Stimulated activated CD4-positive, alpha-beta T cell treated with anti-CD3 and anti-CD28 coated beads, TNF-alpha, amount 100 ng/mL, for 48 hours (primary cell): ENCODE results near the gene FAM184A.

Source experiments
- DNase-seq, 3 donors: peaks; one replicate each; pipeline ENCODE4 v3.0.0-alpha.2; 2020; ENCODE audit warnings: low read depth in 3 of 3

The FAM184A gene

DNA sequence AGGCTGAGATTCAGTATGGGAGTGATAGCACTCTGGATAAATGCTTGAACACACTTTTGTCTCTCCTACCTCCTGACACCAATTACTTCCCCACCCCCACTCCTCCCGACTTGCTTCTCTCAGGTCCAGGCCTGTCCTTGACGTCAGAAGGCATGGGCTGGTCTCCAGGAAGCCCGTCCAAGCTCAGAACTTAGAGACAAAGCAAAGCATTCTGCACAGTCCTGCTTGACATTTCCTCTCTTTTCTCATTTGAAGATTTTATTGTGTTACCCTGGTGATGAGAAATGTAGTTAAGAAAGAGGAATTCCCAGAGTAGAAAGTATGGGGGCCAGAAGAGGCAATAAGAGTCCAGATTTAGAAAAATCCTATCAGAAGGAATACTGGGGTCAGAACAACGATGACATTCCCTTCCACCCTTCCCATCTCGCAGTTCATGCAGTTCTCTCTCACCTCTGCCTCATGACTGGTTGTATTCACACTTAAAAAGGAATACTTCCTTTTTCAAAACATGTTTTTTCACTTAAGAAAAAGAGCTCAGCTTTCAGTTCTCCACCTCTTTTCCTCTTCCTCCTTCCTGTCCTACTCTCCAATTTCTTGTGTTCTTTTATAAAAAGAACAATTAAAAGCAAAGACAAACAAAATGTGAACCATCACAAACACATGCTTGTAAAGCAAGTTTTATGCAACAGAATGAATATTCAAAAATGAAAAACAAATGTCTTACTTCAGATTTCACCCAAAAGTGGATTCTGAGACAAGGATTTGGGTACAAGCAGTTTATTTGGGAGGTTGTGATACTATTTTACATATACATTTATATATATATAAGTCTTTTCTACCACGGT is 18.5 kb upstream of the FAM184A start:
- DNase-seq, result no peak

DNA sequence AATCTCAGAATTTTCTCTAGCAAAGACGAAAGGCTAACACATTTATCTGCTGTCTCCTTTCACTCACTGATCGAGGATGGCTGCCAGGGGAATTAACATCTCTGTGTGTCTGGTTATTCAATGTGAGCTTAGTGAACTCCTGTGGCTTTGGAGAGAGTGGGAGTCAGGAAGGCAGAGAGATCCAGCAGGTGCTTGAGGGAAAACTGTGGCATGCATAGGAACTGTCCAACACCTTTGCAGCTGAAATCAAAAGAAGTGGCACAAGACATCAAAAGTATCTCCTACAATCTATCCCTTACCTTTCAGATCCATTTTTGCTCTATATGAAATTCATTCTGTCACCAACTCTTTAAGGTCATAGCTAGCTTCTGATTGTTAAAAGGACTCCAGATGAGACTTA is 11.8 kb upstream of the FAM184A start:
- DNase-seq, result no peak

DNA sequence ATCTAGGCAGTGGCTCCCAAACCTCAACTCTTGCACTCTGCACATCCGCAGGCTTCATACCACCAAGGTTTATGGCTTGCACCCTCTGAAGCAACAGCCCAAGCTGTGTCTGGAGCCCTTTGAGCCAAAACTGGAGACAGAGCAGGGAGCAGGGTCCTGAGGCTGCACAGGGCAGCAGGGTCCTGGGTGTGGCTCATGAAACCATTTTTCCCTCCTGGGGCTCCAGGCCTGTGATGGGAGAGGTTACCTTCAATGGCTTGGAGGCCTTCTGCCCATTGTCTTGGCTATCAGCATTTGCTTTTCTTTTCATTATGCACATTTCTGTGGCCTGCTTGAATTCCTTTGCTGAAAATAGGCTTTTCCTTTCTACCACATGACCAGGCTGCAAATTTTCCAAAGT is 6.3 kb upstream of the FAM184A start:
- DNase-seq, result no peak

DNA sequence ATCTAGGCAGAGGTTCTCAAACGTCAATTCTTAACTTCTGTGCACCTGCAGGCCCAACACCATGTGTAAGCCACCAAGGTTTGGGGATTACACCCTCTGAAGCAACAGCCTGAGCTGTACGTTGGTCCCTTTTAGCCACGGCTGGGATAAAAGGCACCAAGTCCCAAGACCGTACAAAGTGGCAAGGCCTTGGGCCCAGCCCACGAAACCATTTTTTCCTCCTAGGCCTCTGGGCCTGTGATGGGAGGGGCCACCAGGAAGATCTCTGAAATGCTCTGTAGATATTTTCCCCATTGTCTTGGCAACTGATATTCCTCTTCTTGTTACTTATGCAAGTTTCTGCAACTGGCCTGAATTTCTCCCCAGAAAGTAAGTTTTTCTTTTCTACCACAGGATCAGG is 4.5 kb upstream of the FAM184A start:
- no peak for DNase-seq

DNA sequence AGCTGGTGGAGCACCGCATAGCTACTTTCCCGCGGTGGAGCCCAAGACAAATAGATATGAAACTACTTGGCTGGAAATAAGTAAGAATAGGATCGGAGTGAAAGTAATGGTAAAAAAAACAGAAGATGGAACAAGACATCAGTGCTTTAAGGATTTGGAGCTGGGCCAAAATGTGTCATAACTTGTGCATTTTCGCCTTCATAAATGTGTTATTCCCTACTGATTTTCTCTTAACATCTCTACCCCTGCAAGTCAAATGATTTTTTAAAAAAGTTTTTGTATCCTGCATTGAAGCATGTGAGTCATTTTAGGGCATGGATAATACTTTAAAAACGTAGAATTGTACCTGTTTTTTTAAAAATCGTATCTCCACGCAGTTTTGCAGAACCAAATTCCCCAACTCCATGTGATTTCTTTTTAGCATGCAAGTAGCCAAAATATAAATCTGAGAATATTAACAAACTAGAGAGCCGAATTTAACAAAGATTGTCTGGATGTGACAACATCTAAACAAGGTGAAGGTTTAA is 882 bp upstream of the FAM184A start:
- DNase-seq, result no peak

- DNase-seq, result no peak
Measured at GRCh38 chr6:119077643-119078375, 655 bp downstream of the FAM184A start.

- DNase-seq, result no peak
Measured at GRCh38 chr6:119077391-119077642, 1.1 kb downstream of the FAM184A start.

DNA sequence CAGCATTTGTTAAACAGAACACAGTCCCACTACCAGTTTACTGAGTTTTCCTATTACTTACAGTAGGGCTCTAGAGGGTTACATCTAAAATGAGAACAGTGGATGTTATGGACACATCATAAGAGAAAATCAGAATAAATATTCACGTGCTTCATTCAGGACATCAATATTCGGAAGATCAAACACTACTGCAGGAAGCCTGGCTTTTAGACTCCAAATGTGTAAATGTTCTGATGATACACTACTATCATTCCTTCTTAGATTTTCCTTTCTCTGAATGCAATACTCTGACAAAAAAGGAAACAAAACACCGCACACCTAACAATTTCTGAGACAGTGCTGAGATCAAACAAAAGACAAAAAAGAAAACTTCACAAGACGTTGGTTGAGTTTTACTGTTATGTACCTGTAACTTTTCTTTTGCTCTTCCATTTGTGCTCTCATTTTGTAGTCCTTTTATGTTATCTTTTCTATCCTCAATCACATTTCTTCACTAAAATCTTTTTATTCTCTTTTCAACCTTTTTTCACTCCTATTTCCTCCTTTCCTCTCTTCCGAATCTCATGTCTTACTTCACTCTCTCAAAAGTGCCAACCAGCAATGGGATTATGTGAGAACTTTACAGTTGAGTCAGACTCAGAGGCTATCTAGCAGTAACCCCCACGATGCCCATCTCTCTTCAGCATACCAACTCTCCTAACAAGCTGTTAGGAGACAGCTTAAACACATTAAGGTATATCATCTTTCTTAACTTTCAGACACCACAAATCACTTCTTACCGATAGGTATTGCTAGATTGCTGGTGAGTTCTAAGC is 1.7 kb downstream of the FAM184A start:
- DNase-seq, result no peak

- DNase-seq, result no peak
Measured at GRCh38 chr6:119076173-119076572, 2.3 kb downstream of the FAM184A start.

DNA sequence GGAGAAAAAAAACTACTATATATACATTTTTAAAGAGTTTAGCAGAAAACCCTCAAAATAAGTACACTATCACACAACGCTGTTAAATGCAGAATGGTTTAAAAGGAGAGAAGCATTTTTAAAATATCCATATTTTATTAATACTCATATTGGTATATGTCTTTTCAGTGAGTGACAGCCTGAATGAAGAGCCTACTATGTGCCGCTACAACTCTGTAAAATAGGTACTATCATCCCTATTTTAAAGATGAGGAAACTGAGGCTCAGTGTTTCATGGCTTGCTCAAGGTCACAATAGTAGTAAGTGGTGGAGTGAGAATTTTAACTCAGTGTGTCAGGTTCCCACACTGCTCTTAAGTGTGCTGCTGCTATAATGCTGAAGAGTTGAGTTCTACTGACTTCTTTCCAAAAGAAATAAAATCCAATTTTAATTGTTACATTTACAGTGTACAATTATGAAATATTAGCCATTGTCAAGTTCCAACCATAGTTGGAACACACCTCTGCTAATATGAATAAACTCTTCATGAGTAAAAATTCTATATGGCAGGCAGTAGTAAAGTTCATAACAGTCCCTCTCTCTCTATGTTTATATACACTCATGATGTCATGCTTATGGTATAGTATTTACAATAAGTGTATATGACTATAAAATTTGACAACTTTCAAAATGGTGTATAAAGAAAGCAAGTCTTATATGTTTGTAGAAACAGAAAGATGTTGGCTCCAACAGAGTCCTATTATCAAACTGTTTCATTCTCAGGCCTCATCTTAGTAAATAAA is 3.1 kb downstream of the FAM184A start:
- no peak for DNase-seq

DNA sequence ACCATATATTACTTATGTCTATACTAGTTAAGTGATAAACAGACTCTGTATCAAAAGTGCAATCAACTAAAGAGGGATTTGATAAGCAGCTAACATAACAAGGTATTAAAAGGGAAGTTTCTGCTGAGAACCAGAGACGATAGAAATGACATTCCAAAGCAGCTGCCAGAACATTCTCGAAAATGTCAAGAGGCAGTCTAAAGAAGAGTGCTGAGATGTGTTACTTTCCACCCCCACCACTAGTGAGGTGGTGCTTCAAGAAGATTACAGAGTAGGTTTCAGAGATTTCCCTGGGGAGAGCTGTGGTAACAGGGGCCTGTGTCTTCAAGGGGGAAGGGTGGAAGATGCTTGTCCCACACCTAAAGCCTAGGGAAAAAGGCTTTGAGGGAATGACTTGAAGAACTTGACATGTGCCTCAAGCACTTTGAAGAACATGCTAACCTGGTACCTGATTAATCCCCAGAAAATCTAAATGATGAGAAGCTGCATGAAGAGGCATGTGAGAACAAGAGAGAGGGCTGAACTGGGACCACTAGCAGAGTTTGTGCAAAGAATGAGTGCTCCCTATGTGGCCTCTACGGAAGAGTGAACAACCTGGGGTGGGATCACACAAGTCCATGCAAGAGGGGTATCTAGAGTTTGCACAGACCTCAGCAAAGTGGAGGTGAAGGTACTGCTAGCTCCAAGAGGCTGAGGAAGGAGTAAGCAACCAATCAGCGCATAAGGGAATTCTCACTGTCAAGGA is 5.0 kb downstream of the FAM184A start:
- no peak for DNase-seq

DNA sequence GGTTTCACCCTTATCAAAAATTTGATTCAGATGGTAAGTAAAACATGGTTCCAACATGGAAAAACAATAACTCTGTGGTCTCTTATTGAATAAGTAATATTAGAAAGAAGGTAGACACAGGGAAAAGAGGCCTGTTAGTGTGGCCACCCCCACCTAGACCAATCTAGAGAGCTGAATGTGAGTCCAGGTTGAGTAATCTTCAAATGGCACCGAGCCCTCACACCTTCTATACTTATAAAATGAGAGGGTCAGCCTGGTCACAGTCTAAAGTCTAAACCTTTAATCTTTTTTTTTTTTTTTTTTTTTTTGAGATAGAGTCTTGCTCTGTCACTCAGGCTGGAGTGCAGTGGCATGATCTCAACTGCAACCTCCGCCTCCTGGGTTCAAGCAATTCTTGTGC is 6.9 kb downstream of the FAM184A start:
- DNase-seq, result no peak

DNA sequence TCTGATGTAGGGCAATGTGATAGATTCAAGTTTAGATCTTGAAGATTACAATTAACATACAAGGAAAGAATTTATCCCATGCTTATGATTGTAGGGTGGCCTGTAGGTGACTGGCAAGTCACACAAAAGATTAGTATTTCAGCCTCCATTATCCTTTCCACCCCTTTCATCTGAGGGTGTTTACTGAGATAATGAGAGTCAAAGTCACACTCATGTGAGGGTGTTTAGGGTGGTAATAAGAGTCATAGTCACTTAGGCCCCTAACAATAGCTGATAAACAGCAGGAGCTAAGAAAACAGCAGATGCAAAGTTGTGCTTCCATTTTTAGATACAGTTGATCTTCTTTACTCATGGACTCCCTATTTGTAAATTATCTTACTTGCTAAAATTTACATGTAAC is 11.4 kb downstream of the FAM184A start:
- no peak for DNase-seq

DNA sequence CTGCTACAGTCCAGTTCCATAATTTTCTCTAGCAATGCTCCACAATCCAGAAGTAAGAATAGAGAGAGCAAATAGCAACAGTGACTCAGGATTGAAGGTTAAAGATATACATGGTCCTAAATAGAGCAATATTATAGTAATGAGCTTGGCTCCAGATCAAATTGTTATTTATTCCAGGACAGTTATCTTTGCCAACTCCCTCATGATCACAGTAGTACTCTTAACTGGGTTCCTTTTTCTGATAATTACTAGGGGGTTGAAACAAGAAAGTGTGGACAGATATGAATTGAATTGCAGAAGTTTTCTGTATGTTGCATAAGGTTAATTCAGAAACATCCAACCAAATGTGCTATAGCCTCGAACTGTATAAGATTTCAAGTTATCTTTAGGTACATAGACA is 11.9 kb downstream of the FAM184A start:
- DNase-seq, result no peak

DNA sequence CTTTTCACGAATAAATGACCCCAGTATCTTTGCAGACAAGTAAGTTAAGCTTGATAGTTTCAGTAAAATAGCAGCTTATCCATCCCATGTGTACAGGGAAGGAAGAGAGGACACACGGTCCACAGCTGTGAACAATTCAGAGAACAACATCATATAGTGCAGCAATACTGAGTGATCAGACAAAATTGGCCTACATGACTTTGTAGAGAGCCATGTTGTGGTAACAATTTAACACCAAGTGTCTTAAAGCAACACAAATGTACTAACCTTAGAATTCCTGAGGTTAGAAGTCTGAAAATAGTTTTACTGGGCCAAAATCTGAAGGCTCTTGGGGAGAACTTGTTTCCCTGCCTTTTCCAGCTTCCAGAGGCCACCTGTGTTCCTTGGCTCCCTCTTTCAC is 12.5 kb downstream of the FAM184A start:
- no peak for DNase-seq

DNA sequence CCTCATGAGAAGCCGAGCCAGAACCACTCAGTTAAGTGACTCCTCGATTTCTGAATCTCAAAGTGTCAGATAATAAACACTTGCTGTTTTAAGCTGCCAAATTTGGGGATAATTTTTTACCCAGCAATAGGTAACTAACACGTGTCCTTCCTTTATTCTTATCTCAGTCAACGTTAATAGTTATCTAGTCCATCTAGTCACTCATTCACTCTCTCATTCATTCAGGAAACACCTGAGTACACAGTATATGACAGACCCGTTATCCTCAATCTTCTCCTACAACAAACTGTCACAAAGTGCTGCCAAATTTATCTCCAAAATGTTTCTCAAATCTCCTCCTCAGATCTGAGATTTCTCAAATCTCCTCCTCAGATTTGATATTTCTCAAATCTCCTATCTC is 13.1 kb downstream of the FAM184A start:
- no peak for DNase-seq

GRCh38 chr6:119063491-119063890 is 15.0 kb downstream of the FAM184A start:
- no peak for DNase-seq

- DNase-seq, result no peak
Measured at GRCh38 chr6:119061215-119061614, 17.2 kb downstream of the FAM184A start.

DNA sequence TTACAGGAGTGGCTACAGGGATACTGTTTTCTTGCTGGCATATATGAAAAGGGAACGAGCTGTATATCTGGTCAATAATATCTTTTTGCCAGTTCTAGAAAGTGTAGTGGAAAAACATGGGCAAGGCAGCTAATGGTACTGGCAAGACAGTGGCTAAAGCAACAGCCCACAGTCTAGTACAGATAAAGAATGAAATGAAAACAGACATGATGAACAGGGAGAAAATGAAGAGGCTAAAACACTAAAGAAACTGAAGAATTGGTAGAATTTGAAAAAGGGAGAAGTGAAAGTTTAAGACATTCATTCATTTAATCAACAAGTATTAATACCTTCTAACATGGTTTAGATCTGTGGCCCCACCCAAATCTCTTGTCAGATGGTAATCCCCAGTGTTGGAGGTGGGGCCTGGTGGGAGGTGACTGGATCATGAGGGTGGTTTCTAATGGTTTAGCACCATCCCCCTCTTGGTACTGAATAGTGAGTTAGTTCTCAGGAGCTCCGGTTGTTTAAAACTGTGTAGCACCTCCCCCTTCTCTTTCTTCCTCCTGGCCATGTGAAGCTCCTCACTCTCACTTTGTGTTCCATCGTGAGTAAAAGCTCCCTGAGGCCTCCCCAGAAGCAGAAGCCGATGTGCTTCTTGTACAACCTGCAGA is 18.1 kb downstream of the FAM184A start:
- DNase-seq, result no peak

- no peak for DNase-seq
Measured at GRCh38 chr6:119055069-119055468, 23.4 kb downstream of the FAM184A start.
